Adrenal gland (tissue), 12 donors: ENCODE measurements around the gene ABCG1. TPM values are rescaled to one million over a fixed set of nuclear protein-coding genes. Genes with fewer than 3 reads are reported as not detected.

ENCODE experiments used
- DNase-seq, 7 donors: peaks; one replicate each; pipeline ENCODE4 v3.0.0-alpha.2; 2019 to 2020
- H3K27ac ChIP-seq, 5 donors: fragments of 200-600 bp; sonication (generic) in 4 of 5; 1 replicate in 3 of 5; 2 replicates in 2 of 5; pipeline versions ENCODE4 v1.5.1 to v1.8.0; 2016 to 2020; ENCODE audit warnings: mild to moderate bottlenecking in 1 of 5
- H3K27me3 ChIP-seq: fragments of 200-600 bp; 2 replicates; pipeline ENCODE4 v1.8.0; 2021
- H3K36me3 ChIP-seq, 2 donors: fragments of 200-600 bp; replicated peaks in 1 of 2; 1 replicate in 1 of 2; 2 replicates in 1 of 2; pipeline versions ENCODE4 v1.5.1 to v1.8.0; 2018 to 2022
- H3K4me1 ChIP-seq, 2 donors: fragments of 200-600 bp; replicated peaks in 1 of 2; 1 replicate in 1 of 2; 2 replicates in 1 of 2; pipeline versions ENCODE4 v1.5.1 to v1.8.0; 2018 to 2021
- H3K4me3 ChIP-seq, 4 donors: fragments of 200-600 bp; sonication (generic) in 3 of 4; one replicate each; pipeline ENCODE4 v1.5.1; 2016 to 2018
- H3K9me3 ChIP-seq, 3 donors: fragments of 200-600 bp; sonication (generic) in 1 of 3; replicated peaks in 1 of 3; 1 replicate in 2 of 3; 2 replicates in 1 of 3; pipeline versions ENCODE4 v1.5.1 to v1.8.0; 2016 to 2021
- CTCF ChIP-seq, 6 experiments: fragments of 450-650 bp in 4 of 6; fragments of 200-600 bp in 2 of 6; sonication (generic) in 1 of 6; IDR thresholded peaks; 1 replicate in 5 of 6; 2 replicates in 1 of 6; pipeline versions ENCODE4 v1.5.1 to v1.8.0; 2016 to 2021; ENCODE audit warnings: antibody characterized with exemption in 6 of 6, mild to moderate bottlenecking in 2 of 6, moderate library complexity in 1 of 6
- POLR2A ChIP-seq, 2 donors: fragments of 450-650 bp; IDR thresholded peaks; one replicate each; pipeline ENCODE4 v1.6.1; 2017; ENCODE audit warnings: antibody characterized with exemption in 2 of 2, mild to moderate bottlenecking in 2 of 2, moderate library complexity in 1 of 2
- WGBS, 4 donors: extraction: QIAGEN DNeasy Blood & Tissue Kit in 2 of 4; methylation state at CpG; one replicate each; pipeline versions ENCODE4 v1.1.5 to v1.1.7; 2013 to 2017; 5-methylcytosine and 5-hydroxymethylcytosine counted together
- intact Hi-C, 2 donors: fragments of 100-400 bp; cut with DNase I; formaldehyde crosslinking; loops; one replicate each; pipeline versions ENCODE4 v1.14.1 to v1.15.0; 2022 to 2023
- polyA plus RNA-seq, 3 donors: library from polyadenylated mRNA; stranded (reverse); fragments of 200-250 nt in 2 of 3; fragments of 350-450 nt in 1 of 3; fragmentation: Illumina TruSeq in 1 of 3; extraction: RNeasy Lipid Tissue Mini Kit (QIAGEN cat#74804) in 1 of 3; gene quantifications; one replicate each; pipeline ENCODE4 v1.2.3, GENCODE V29; 2013 to 2014
- total RNA-seq, 9 donors: library from RNA; depleted of rRNA in 4 of 9; stranded (reverse); fragments of >200 nt in 4 of 9; fragments of 120-200 nt in 1 of 9; fragmentation: NEBNext Ultra II Directional in 1 of 9; extraction: Animal tissue kit (Norgen Biotek cat#: 25700) in 1 of 9; gene quantifications; one replicate each; pipeline versions ENCODE4 v1.1.0 to v1.2.4, GENCODE V29; 2013 to 2023
- donor health status: healthy with polysubstance abuse.
- donor health status: Bipolar disorder and iron deficiency.
- donor health status: DM: yes; HTN: yes; CAD: no.
- donor health status: DM: no; HTN: no; CAD: no.
- donor health status: DM: no; HTN: no; CAD: no.
- donor health status: DM: yes; HTN: yes; CAD: no.

Gene ABCG1
- total and polyA plus RNA-seq, 12 donors = 23.2 to 136 (median 67.9) TPM

GRCh38 chr21:42308914-42309752 lies 90.2 kb downstream of the ABCG1 start:
- H3K27ac ChIP-seq = no peak overlapping the region
- no peak overlapping the region for H3K4me3 ChIP-seq
- 46 to 62% (median 53%) methylated on average over 17 to 23 of the region's 23 CpGs for WGBS, 4 donors
- H3K36me3 ChIP-seq = no peaks in the 10 kb centered on the region
- H3K4me1 ChIP-seq = peaks cover 0 to 4% of the 10 kb centered on the region in 2 donors
- H3K27me3 ChIP-seq = peaks cover 6% of the 10 kb centered on the region
- intact Hi-C loops = loop anchor here (5.0 to 10.0 kb wide), 3 partner anchors 138 to 164 kb away; no protein-coding TSS in a partner anchor
- no peaks in the 10 kb centered on the region for H3K9me3 ChIP-seq
- DNase-seq = peak in 3 of 7 donors; percentile 7 to 44 (median 19)
- TF ChIP-seq POLR2A (IDR thresholded peaks at IDR 0.05) = no peak

GRCh38 chr21:42309753-42310213 lies 90.8 kb downstream of the ABCG1 start:
- H3K27me3 ChIP-seq = peaks cover 6% of the 10 kb centered on the region
- no peaks in the 10 kb centered on the region for H3K36me3 ChIP-seq
- H3K9me3 ChIP-seq = no peaks in the 10 kb centered on the region
- DNase-seq = peak; percentile 54 to 83 (median 69)
- intact Hi-C loops = loop anchor here (5.0 to 10.0 kb wide), 3 partner anchors 138 to 165 kb away; no protein-coding TSS in a partner anchor
- H3K27ac ChIP-seq = no peak overlapping the region
- H3K4me3 ChIP-seq = no peak overlapping the region
- H3K4me1 ChIP-seq = peaks cover 0 to 4% of the 10 kb centered on the region in 2 donors
- TF ChIP-seq CTCF (IDR thresholded peaks at IDR 0.05) (peak; percentile 55 to 73 (median 64)), POLR2A (IDR thresholded peaks at IDR 0.05) (no peak)
- WGBS, 4 donors = 9 to 28% (median 13%) methylated on average over 6 to 22 of the region's 22 CpGs

GRCh38 chr21:42310411-42311001 lies 91.6 kb downstream of the ABCG1 start:
- no peaks in the 10 kb centered on the region for H3K36me3 ChIP-seq
- no peak overlapping the region for H3K27ac ChIP-seq
- intact Hi-C loops = no loop called here
- no peak for TF ChIP-seq POLR2A (IDR thresholded peaks at IDR 0.05)
- TF ChIP-seq CTCF (IDR thresholded peaks at IDR 0.05) = no peak
- 76 to 97% (median 81%) methylated on average over 9 to 12 of the region's 12 CpGs for WGBS, 4 donors
- H3K27me3 ChIP-seq = peaks cover 6% of the 10 kb centered on the region
- H3K4me3 ChIP-seq = no peak overlapping the region
- DNase-seq = peak in 3 of 7 donors; percentile 10 to 48 (median 21)
- no peaks in the 10 kb centered on the region for H3K9me3 ChIP-seq
- H3K4me1 ChIP-seq = peaks cover 0 to 4% of the 10 kb centered on the region in 2 donors

- TF ChIP-seq CTCF (IDR thresholded peaks at IDR 0.05) = no peak
- no peak for TF ChIP-seq POLR2A (IDR thresholded peaks at IDR 0.05)
- DNase-seq = peak in 3 of 7 donors; percentile 8 to 43 (median 15)
- H3K27ac ChIP-seq = no peak overlapping the region
- WGBS, 4 donors = 91 to 99% (median 94%) methylated on average over 12 to 14 of the region's 14 CpGs
- intact Hi-C loops = no loop called here
- peaks cover 0 to 4% of the 10 kb centered on the region in 2 donors for H3K4me1 ChIP-seq
- peaks cover 6% of the 10 kb centered on the region for H3K27me3 ChIP-seq
- no peaks in the 10 kb centered on the region for H3K9me3 ChIP-seq
- H3K4me3 ChIP-seq = no peak overlapping the region
- H3K36me3 ChIP-seq = no peaks in the 10 kb centered on the region
Observed at GRCh38 chr21:42311160-42311559, 92.2 kb downstream of the ABCG1 start.
